Bronchial epithelial cell (primary cell): ENCODE results near the gene GALNT18. TPM values are rescaled to one million over a fixed set of nuclear protein-coding genes. Genes with fewer than 3 reads are reported as not detected.

Experiments used
- DNase-seq: peaks from one replicate; pipeline ENCODE4 v3.0.0-alpha.2; 2010; ENCODE audit warnings: low read depth
- FAIRE-seq: peaks from 2 replicates; lab custom pipeline; 2011; peaks lifted over from hg19 to GRCh38; lab: Jason Lieb, UNC
- H3K27me3 ChIP-seq: 2 replicates; pipeline ENCODE4 v1.5.1; 2011; ENCODE audit warnings: low read length; ENCODE audit not compliant: control insufficient read depth, insufficient read depth
- H3K36me3 ChIP-seq: 2 replicates; pipeline ENCODE4 v1.5.1; 2011; ENCODE audit warnings: low read length; ENCODE audit not compliant: control insufficient read depth, insufficient read depth
- H3K4me3 ChIP-seq: 2 replicates; pipeline ENCODE4 v1.5.1; 2011; ENCODE audit warnings: mild to moderate bottlenecking, low read depth, low read length, control low read depth
- total RNA-seq: library from RNA; depleted of rRNA; stranded (reverse); fragments of >200 nt; gene quantifications from 2 replicates; pipeline ENCODE4 v1.2.1, GENCODE V29; 2014
- TF ChIP-seq, protein P1 (sequence below): IDR thresholded peaks from 2 replicates; pipeline ENCODE4 v1.5.1; 2011; ENCODE audit warnings: mild to moderate bottlenecking, moderate library complexity, low read length, control low read depth, inconsistent platforms; ENCODE audit not compliant: insufficient read depth, severe bottlenecking

Gene GALNT18
- total RNA-seq, 1 donor from 2014 or later: 26.1 TPM

DNA sequence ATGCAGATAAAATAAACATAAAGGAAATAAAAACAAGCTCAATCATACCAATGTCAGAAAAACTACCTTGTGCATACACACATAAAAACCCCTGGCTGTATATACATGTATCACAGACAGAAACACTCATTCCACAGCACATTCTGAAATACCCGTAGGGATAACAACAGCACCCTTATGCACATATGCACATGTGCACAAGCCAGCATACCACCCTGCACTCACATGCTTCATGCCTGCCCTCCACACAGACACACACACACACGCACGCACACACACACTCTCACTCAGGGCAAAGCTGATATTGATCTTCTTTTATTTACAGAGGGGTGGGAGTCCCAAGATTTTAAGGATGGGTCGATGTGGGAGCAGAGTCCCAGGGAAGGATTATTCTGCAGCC, 360.9 kb downstream of the GALNT18 start:
- Histone ChIP-seq H3K36me3 (no peaks in the 10 kb centered on the region), H3K4me3 (no peak overlapping the region), H3K27me3 (no peaks in the 10 kb centered on the region)
- TF ChIP-seq, protein P1, sequence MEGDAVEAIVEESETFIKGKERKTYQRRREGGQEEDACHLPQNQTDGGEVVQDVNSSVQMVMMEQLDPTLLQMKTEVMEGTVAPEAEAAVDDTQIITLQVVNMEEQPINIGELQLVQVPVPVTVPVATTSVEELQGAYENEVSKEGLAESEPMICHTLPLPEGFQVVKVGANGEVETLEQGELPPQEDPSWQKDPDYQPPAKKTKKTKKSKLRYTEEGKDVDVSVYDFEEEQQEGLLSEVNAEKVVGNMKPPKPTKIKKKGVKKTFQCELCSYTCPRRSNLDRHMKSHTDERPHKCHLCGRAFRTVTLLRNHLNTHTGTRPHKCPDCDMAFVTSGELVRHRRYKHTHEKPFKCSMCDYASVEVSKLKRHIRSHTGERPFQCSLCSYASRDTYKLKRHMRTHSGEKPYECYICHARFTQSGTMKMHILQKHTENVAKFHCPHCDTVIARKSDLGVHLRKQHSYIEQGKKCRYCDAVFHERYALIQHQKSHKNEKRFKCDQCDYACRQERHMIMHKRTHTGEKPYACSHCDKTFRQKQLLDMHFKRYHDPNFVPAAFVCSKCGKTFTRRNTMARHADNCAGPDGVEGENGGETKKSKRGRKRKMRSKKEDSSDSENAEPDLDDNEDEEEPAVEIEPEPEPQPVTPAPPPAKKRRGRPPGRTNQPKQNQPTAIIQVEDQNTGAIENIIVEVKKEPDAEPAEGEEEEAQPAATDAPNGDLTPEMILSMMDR: no peak
- no peak for DNase-seq
- FAIRE-seq: no peak

DNA sequence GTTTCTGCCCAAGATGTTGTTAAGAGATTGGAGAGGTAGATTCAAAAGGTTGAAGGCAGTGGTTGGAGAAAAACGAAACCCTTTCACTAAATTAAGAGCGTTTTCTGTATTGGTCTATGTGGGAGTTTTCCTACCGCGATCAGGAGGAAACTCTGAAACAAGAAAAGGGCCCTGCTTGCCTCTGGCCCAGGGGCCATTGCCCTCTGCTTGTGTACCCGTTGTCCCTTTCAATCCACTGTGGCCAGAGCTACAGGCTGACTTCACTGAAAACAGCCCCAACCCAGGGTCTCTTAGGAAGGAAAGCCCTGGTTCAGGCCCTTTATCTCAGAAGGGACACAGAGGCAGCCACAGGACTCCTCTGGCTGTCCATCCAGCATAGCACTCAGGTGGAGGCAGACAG, 367.8 kb downstream of the GALNT18 start:
- no peak for FAIRE-seq
- no peak for DNase-seq
- Histone ChIP-seq H3K36me3 (no peaks in the 10 kb centered on the region), H3K4me3 (no peak overlapping the region), H3K27me3 (peaks cover 2% of the 10 kb centered on the region)
- TF ChIP-seq, protein P1: no peak

DNA sequence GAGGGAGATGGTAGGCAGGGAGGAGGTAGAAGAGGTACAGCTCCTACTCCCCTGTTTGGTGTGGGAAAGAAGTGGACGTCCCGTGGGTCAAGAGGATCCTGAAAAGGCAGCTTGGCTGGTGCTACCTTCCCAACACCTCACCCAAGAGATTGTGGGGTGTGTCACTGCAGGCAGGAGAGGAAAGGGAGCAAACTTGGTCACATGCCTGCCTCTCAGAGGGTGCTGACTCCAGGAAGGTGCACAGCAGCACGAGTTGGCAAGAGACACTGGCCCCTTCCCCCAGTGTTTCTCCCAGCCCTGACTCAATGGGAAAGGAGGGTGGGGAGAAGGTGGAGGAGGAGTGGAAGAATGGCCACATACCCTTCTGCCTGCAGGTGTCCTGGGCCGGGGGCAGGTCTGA, 368.3 kb downstream of the GALNT18 start:
- FAIRE-seq (peak; percentile 88), DNase-seq (no peak)
- H3K4me3 ChIP-seq: no peak overlapping the region
- H3K27me3 ChIP-seq: peaks cover 2% of the 10 kb centered on the region
- TF ChIP-seq, protein P1: no peak
- H3K36me3 ChIP-seq: no peaks in the 10 kb centered on the region

DNA sequence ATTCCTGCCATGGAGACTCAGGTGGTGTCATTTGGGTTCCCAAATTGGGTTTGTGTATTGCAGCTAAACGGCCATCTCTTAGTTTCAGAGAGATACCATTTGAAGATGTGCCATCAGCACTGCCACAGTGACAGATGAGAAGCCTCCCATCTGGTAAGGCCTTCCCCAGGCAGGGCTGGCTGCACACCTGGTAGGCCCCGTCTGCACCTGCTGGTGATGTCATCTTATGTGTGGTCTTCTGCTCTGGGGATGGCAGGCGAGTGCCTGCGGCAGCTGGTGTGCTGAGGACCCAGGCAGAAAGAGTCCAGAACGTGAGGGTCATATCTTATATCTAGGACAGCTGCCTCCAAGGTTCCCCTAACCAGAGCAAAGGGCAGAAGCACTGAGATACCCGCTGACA, 369.4 kb downstream of the GALNT18 start:
- H3K36me3 ChIP-seq: no peaks in the 10 kb centered on the region
- TF ChIP-seq, protein P1: no peak
- FAIRE-seq: no peak

DNA sequence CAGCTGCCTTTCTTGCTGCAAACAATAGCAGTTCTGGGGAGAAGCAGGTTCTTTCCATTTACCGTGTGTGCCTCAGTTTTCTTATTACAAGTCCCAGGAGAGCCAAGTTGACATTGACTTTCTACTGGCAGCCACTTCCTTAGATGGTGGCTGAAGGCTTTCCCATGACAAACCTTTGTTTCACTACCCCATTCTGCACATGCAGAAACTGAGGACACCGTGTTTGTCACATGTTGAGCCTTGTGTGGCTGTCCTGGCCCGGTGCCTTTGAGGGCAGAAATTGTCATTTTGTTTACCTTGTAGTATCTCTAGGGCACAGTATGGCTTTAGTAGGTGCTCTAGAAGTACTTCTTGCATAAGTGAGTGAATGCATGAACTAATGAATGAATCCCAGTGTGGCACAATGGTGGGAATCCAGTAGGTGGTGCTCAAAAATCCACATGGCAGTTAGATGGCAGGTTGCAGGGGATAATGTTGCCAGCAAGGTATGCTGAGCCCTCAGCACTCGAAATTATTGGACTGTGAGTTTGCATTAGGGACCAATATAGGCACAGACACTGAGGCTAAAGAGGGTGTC, 370.3 kb downstream of the GALNT18 start:
- Histone ChIP-seq H3K27me3 (peaks cover 2% of the 10 kb centered on the region), H3K36me3 (no peaks in the 10 kb centered on the region), H3K4me3 (no peak overlapping the region)
- DNase-seq (no peak), FAIRE-seq (no peak)
- TF ChIP-seq, protein P1: no peak

More for the DNA sequence above, 369.4 kb downstream of the GALNT18 start:
- DNase-seq: no peak
- Histone ChIP-seq H3K27me3 (peaks cover 2% of the 10 kb centered on the region), H3K4me3 (no peak overlapping the region)

DNA sequence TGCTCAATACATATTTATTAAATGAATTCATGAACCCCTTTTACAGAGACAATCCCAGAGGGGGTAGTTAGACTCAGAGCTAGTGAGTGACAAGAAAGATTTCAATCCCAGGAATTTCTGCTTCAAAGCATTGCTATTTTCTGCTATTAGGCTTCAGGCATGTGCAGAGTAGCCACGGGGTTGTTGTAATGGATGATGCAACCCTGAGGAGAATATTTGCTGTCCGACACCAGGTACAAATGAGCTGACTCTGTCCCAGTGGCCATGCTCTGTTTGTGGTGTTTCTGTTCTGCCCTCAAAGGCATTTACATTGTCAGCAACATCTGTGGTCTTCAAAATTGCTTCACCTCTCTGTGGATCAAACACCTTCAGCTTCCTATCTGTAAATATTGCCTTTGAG, 371.3 kb downstream of the GALNT18 start:
- no peak overlapping the region for H3K4me3 ChIP-seq

More for the DNA sequence above, 371.3 kb downstream of the GALNT18 start:
- Histone ChIP-seq H3K36me3 (no peaks in the 10 kb centered on the region), H3K27me3 (peaks cover 2% of the 10 kb centered on the region)
- DNase-seq (no peak), FAIRE-seq (no peak)
- TF ChIP-seq, protein P1: no peak
